IPS-NIHi11 (cell line): ENCODE measurements around the gene KCNJ9.
A peak's percentile ranks its signal among the peaks of the same experiment; 100 is the strongest.

Source experiments
- DNase-seq: peaks from one replicate; pipeline ENCODE4 v3.0.0; 2012; ENCODE audit warnings: mixed read lengths, low spot score

The KCNJ9 gene

DNA sequence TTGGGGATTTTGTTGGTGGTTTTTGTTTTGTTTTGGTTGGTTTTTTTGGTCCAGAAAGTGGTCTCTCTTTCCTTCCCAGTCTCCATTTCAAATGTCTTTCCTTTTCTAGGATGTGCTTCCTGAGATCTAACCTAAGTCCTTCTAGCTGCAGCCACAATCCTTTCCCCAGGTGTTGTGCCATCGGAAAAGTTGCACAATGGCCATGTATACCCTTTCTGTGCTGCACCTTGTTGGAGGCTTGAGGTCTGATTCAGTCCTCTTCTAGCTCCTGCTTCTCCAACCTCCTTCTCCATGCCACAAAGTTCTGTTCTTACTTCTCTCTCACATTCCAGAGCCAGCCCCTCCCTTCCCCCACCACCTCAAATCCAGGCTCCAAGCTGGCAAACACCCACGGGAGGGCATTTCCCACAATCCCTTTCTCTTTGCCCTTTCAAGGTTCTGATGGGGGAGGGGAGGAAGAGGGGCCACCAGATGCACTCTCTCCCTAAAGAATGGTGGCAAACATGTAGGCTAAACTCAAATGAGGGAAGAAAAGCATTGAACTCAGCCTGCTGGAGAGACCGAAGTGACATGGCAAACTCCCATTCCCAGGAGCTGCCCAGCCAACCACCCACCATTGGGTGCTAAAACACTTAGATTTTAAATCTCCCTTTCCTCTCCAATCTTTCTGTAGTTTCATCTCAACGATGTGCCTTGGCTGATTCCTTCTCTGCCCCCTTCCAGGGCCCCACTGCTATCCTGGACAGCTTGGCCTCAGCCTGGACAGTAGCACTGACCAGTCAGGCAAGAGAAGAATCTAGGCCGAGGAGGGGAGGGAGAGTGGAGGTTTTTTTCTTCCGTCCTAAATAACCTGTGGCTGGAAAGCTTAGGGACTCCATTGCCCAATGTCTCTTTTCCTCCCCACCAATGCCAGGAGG lies 14.3 kb upstream of the KCNJ9 start:
- DNase-seq: no peak

DNA sequence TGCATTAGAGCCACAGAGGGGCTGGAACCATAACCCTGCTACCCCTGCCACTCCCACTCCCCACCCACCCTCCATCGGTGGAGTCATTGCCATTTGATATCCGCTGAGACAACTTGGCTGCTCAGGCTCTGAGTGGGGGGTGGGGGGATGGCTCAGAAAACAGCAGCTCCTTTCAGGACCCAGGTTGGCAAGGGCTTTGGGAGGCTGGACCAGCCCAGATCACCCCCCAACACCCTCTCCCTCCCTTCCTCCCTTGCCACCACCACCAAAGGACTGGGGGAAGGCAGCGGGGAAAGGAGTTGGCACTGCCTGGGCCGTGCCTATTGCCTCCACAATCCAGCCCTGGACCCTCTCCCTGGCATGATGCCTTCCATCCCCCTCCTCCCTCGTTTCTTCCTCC lies 13.1 kb upstream of the KCNJ9 start:
- no peak for DNase-seq

DNA sequence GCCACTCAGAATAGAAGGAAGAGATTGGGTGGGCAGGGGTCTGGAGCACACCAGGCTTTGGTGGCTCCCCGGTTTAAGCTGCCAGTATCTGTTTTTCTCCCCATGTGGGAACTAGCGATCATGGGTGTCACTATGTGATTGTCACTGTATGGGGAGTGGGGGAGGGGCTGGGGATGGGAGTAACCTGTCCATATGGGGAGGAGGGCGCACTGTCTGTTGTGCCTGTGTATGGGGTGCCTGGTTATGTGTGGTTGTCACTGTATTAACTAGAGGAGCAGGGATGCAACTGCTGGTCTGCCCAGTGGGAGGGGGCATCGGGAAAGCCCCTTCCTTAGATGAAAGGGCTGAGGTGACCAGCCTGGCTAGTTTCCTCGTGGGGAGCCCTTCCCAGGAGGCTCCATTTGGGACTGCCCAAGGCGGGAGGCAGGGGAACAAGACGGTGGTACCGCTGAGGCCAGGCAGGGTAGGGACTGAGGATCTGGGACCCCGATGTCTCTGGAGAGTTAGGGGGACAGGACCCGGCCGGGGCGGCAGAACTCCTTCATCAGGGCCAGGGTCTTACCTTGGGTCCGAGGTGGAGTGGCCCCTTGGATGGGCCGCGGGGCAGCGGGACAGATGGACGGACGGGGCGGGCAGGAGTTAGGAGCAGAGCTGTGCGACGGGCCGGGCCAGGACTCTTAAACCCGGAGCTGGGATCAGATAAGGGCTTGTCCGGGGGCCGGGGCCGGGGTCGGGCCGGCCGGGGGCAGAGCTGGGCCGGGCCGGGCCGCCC lies 11.7 kb upstream of the KCNJ9 start, which contains the start of gene KCNJ10:
Gene KCNJ10 (minus strand): TSS at position 701 of the 772 bp plus-strand sequence. CDS start 27,628 bp downstream, outside the sequence.
- DNase-seq: no peak

DNA sequence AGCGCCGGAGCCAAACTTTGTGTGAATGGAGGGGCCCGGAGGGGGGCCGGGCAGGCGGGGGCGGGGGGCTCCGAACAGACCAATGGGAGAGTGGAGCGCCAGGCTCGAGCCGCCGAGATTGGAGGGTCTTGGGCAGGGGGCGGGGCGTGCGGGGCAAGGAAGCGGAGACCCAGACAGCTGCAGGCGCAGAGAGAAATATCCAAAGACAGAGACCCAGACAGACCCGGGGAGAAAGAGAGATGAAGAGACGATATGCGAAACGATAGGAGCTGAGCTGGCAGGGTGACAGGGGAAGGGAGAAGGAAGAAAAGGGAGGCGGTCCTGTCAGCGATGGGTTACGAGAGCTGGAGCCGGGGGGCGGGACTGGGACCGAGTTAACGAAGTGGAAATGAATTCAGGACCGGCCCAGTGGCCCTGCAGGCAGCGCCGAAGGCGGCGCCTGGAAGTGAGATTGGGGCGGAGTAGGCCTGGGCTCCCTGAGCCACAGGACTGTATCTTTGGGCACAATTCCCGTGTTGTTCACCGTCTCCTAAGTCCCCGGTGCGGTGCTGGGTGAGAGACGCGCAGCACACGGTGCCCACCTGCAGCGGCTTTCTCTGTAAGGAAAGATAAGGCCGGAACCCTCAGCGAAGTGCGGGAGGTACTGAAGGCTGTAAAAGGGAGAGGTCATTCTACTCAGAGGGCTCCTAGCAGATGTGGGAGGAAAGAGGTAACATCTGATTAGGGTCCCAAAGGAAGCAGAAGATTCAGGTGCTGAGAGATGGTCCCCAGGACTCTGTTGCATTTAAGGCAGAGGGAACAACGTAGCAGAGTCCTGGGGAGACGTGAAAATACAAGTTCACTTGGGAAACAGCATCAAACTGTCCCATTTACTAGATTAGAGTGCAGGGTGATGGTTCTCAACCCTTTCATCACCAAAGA lies 10.8 kb upstream of the KCNJ9 start:
- DNase-seq: peak; percentile 96

- DNase-seq: no peak
Measured at GRCh38 chr1:160071289-160071688, 10.0 kb upstream of the KCNJ9 start.

DNA sequence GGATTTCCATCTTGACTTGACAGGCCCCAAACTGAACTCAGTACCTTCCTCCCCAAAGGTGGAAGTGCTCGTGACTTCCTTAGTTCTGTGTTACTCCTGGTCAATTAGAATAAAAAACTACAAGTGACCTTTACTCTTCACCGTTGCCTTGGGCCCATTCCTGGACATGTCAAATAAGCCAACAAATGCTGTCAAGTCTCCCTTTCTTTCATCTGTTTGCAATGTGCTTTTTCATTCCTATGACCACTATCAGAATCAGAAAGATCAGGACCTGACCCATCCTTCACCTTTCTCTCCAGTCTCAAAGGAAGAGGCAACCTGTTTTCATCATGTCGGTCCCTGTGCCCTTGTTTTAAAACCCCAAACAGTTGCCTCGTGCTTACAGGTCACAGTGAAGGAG lies 6.5 kb upstream of the KCNJ9 start:
- no peak for DNase-seq

DNA sequence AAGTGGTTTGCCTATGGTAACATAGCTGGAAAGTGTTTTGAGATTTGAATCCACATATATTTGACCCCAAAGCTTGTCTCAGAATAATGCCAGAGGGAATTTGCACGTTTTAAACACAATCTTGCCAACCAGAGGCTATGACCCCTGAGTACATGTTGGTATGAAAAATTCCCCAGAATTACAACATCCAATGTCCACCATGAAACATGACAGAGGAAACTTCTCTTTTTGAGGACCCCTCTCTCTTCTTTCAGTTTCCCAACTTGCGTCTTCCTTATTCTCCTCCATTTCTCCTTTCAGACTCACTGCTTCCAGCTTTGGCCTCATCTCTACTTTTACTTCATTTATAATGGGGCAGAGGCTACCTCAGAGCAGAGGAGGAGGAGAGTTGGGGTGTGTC lies 5.5 kb upstream of the KCNJ9 start:
- DNase-seq: no peak

GRCh38 chr1:160076295-160076694 lies 5.0 kb upstream of the KCNJ9 start:
- DNase-seq: no peak

DNA sequence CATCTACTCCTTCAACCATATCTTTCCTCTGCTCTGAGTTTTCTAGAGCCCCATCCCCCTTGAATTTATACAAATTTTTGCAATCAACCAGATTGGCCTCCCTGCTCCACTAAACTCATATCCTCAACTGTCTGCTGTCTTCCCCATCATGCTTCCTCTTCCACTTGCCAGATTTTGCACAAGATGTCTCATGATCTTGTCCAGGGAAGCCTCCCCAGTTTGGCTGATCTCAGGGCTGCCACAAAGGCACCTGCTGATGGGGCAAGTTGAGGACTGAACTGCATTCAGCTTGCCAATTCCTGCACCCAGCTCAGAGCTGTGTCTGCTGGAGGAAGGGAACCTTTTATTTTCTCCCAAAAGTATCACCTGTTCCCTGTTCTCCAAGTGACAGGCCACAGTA lies 3.9 kb upstream of the KCNJ9 start:
- DNase-seq: no peak

GRCh38 chr1:160078512-160079195 lies 2.7 kb upstream of the KCNJ9 start:
- peak; percentile 70 for DNase-seq

GRCh38 chr1:160079448-160079847 lies 1.9 kb upstream of the KCNJ9 start:
- DNase-seq: no peak

- DNase-seq: no peak
Measured at GRCh38 chr1:160080381-160081100, 797 bp upstream of the KCNJ9 start.

DNA sequence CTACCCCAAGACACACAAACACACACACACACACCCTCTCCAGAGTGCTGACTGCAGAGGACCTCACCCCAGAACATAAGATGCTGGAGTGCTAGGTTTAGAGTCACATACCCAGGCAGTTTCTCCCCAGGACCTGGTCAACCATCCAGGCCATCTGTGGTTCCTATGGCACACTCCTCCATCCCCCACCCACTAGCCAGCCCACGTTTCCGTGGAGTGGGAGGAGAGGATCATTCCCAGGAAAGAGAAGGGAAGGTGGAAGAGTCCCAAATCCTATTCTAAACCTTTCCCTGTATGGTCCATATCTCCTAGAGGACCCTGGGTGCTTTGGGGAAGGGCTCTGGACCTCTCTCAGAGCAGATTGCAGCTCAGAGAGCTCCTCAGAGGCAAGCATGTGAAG lies 1.1 kb downstream of the KCNJ9 start:
- no peak for DNase-seq

DNA sequence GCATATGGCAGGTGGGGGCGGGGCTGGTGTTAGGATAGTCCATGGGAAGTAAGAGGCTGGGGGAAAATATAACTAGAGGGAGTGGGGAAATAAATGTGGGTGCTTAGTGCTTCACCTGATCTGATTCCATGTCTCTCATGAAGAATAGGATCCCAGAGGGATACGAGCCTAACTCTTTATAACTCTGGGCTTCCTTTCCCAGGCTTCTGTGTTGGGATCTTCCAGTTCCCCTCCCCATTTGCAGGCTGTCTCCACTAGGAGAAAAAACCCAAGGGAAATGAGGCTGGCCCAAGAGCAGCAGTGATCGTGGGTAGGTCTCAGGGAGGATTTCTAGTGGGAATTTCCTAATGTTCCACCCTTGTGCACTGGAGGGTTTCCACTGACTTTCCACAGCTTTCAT lies 1.6 kb downstream of the KCNJ9 start:
- no peak for DNase-seq

DNA sequence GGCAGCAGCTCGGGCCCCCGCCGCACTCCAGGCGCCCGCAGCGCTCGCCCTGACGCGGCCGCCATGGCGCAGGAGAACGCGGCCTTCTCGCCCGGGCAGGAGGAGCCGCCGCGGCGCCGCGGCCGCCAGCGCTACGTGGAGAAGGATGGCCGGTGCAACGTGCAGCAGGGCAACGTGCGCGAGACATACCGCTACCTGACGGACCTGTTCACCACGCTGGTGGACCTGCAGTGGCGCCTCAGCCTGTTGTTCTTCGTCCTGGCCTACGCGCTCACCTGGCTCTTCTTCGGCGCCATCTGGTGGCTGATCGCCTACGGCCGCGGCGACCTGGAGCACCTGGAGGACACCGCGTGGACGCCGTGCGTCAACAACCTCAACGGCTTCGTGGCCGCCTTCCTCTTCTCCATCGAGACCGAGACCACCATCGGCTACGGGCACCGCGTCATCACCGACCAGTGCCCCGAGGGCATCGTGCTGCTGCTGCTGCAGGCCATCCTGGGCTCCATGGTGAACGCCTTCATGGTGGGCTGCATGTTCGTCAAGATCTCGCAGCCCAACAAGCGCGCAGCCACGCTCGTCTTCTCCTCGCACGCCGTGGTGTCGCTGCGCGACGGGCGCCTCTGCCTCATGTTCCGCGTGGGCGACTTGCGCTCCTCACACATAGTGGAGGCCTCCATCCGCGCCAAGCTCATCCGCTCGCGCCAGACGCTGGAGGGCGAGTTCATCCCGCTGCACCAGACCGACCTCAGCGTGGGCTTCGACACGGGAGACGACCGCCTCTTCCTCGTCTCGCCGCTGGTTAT lies 2.8 kb downstream of the KCNJ9 start:
- peak; percentile 89 for DNase-seq

DNA sequence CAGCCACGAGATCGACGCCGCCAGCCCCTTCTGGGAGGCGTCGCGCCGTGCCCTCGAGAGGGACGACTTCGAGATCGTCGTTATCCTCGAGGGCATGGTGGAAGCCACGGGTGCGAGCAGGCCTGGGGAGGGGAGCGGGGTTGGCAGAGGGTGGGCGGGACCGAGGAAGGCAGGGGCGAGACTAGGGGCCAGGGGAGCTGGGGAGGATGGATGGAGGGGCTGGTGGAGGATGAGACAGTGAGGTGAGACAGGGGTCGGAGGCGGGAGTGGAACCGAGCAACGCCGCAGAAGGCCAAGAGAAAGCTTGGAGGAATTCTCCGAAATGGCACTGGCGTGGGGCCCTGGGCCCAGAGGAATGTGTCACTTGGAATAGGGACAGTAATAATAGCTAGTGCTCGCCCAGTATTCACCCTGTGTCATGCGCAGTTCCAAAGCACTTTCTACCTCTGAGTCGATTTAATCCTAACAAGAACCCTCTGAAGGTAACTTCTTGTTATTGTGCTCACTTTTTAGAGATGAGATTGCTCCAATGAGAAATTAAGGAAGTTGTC lies 3.5 kb downstream of the KCNJ9 start:
- no peak for DNase-seq

GRCh38 chr1:160085686-160086455 lies 4.5 kb downstream of the KCNJ9 start:
- DNase-seq: peak; percentile 94

DNA sequence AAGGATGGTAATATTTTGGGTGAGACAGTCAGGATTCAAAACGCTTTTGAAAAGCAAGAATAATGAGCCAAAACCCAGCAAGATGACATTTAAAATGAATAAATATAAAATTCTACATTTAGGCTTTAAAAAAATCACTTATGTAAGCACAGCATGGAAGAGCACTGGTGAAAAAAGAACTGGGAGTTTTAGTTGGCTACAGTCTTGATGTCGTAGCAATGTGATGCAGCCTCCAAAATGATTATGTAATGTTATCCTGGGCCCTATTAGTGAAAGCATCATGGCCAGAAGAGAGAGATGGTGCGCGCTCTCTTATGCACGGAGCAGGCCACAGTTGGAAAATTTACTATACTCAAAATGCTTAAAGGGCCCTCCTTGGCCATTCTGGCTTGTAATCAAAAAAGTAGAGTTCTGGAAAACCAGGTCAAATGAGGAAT lies 5.1 kb downstream of the KCNJ9 start:
- no peak for DNase-seq
